GM12878 (cell line): ENCODE data around the gene CPVL. TPM values are rescaled to one million over a fixed set of nuclear protein-coding genes. Genes with fewer than 3 reads are reported as not detected.

Experiments
- ATAC-seq: fragments of 200-7000 bp; cut with Tn5 transposase; 3 replicates; pipeline ENCODE4 v1.9.1; 2020; ENCODE audit warnings: mild to moderate bottlenecking, moderate library complexity
- BruUV-seq: library from RNA; stranded (reverse); fragments of 400-500 nt; replicated peaks from 2 replicates; lab custom pipeline; 2021; lab: Mats Ljungman, UMichigan
- CTCF ChIA-PET: fragments of 300-600 bp; sonication (Branson Sonifier 250); formaldehyde crosslinking; extraction: SDS; loops from one replicate; lab custom pipeline; 2021; ENCODE audit warnings: inconsistent platforms; lab: Yijun Ruan, JAX
- POLR2A ChIA-PET: fragments of 350-600 bp; formaldehyde crosslinking; extraction: SDS; loops from one replicate; lab custom pipeline; 2021; ENCODE audit warnings: inconsistent platforms; lab: Charles Lee
- RAD21 ChIA-PET: fragments of 300-600 bp; sonication (Branson Sonifier 250); formaldehyde crosslinking; loops from one replicate; lab custom pipeline; 2023; ENCODE audit warnings: antibody characterized with exemption; ENCODE audit not compliant: unreplicated experiment; lab: Charles Lee
- SMC1A ChIA-PET: fragments of 300-600 bp; sonication (Branson Sonifier 250); formaldehyde crosslinking; loops from one replicate; lab custom pipeline; 2023; ENCODE audit not compliant: unreplicated experiment, uncharacterized antibody; lab: Charles Lee
- DNase-seq: peaks from one replicate; pipeline ENCODE4 v3.0.0-alpha.2; 2011; ENCODE audit warnings: low read depth, low spot score
- FAIRE-seq: peaks from 3 replicates; lab custom pipeline; 2011; peaks lifted over from hg19 to GRCh38; lab: Jason Lieb, UNC
- H2AFZ ChIP-seq: 2 replicates; pipeline ENCODE4 v1.6.0; 2011; ENCODE audit warnings: low read depth, low read length, control low read depth; ENCODE audit not compliant: control insufficient read depth
- H3K27ac ChIP-seq: 2 replicates; pipeline ENCODE4 v1.5.1; 2011; ENCODE audit warnings: control low read depth; ENCODE audit not compliant: control insufficient read depth, insufficient read depth
- H3K27me3 ChIP-seq, 2 experiments: replicated peaks in 1 of 2; 2 replicates each; pipeline versions ENCODE4 v1.6.0 to v1.6.1; 2011; ENCODE audit warnings: low read length in 1 of 2; ENCODE audit not compliant: control insufficient read depth in 2 of 2, insufficient read depth in 2 of 2
- H3K36me3 ChIP-seq, 2 experiments: 2 replicates each; pipeline ENCODE4 v1.5.1; 2011; ENCODE audit warnings: low read length in 1 of 2; ENCODE audit not compliant: control insufficient read depth in 2 of 2, insufficient read depth in 2 of 2
- H3K4me1 ChIP-seq: 2 replicates; pipeline ENCODE4 v1.6.1; 2011; ENCODE audit warnings: mild to moderate bottlenecking, low read length, moderate library complexity, mixed read lengths; ENCODE audit not compliant: control insufficient read depth, insufficient read depth
- H3K4me2 ChIP-seq: 2 replicates; pipeline ENCODE4 v1.6.0; 2011; ENCODE audit warnings: control low read depth; ENCODE audit not compliant: control insufficient read depth, insufficient read depth
- H3K4me3 ChIP-seq: fragments of 200-600 bp; sonication (generic); 2 replicates; pipeline ENCODE4 v1.5.1; 2016
- H3K79me2 ChIP-seq: 2 replicates; pipeline ENCODE4 v1.6.0; 2011; ENCODE audit warnings: low read length; ENCODE audit not compliant: control insufficient read depth, insufficient read depth
- H3K9ac ChIP-seq: 2 replicates; pipeline ENCODE4 v1.8.0; 2011; ENCODE audit warnings: low read length, control low read depth, mixed read lengths; ENCODE audit not compliant: control insufficient read depth, insufficient read depth
- H3K9me3 ChIP-seq: replicated peaks from 3 replicates; pipeline ENCODE4 v1.5.1; 2011; ENCODE audit warnings: mild to moderate bottlenecking, low read length; ENCODE audit not compliant: control insufficient read depth, insufficient read depth
- H4K20me1 ChIP-seq: 2 replicates; pipeline ENCODE4 v1.6.0; 2011; ENCODE audit not compliant: control insufficient read depth, insufficient read depth
- ATF3 ChIP-seq: IDR thresholded peaks from 2 replicates; pipeline ENCODE4 v1.6.1; 2011; ENCODE audit warnings: low read depth, mild to moderate bottlenecking, low read length, moderate library complexity, borderline replicate concordance; ENCODE audit errors: extremely low read depth
- BRCA1 ChIP-seq: IDR thresholded peaks from 2 replicates; pipeline ENCODE4 v1.6.1; 2011; ENCODE audit warnings: low read depth, low read length, improper control_type of control experiment
- KDM1A ChIP-seq: fragments of 200-600 bp; sonication (generic); IDR thresholded peaks from 2 replicates; pipeline ENCODE4 v1.6.1; 2016; ENCODE audit warnings: borderline replicate concordance
- ZNF384 ChIP-seq: IDR thresholded peaks from 2 replicates; pipeline ENCODE4 v1.6.1; 2012; ENCODE audit warnings: low read depth, mild to moderate bottlenecking, low read length, improper control_type of control experiment, borderline replicate concordance
- WGBS: methylation state at CpG from one replicate; pipeline ENCODE4 v1.1.6; 2016; ENCODE audit warnings: low lambda C conversion rate; ENCODE audit not compliant: insufficient replicate concordance, insufficient coverage; ENCODE audit errors: missing lambda C conversion rate; 5-methylcytosine and 5-hydroxymethylcytosine counted together
- in situ Hi-C: fragments of 300-500 bp; cut with MboI; formaldehyde crosslinking; loops from 9 replicates; pipeline ENCODE4 v1.14.3; 2018; ENCODE audit warnings: mixed read lengths
- intact Hi-C: fragments of 100-400 bp; cut with micrococcal nuclease; formaldehyde crosslinking; loops from one replicate; pipeline ENCODE4 v1.14.2; 2022; ENCODE audit not compliant: unreplicated experiment
- polyA plus RNA-seq, 11 experiments: library from polyadenylated mRNA; depleted of rRNA in 4 of 11; unstranded in 6 of 11; stranded (reverse) in 5 of 11; fragments of >200 nt; fragmentation: Nextera tagmentation in 4 of 11; fragmentation: Illumina TruSeq in 1 of 11; extraction: Ambion mirVana in 4 of 11; extraction: Trizol in 1 of 11; gene quantifications; 1 replicate in 1 of 11; 2 replicates in 10 of 11; pipeline versions ENCODE4 v1.2.1 to v1.2.3, GENCODE V29; 2011 to 2016; ENCODE audit warnings: inconsistent platforms in 2 of 11, missing spikeins in 2 of 11, low read depth in 1 of 11
- total RNA-seq, 4 experiments: library from RNA; depleted of rRNA in 3 of 4; stranded (reverse); fragments of >200 nt in 3 of 4; fragmentation: Illumina TruSeq in 1 of 4; extraction: Trizol in 1 of 4; gene quantifications; 2 replicates each; pipeline versions ENCODE4 v1.2.1 to v1.2.3, GENCODE V29; 2013 to 2021
- TF ChIP-seq, protein P1 (sequence below): IDR thresholded peaks from 2 replicates; pipeline ENCODE4 v1.6.1; 2012; ENCODE audit warnings: low read length, inconsistent platforms

The CPVL gene
- total and polyA plus RNA-seq, 10 of the 15 experiments (the other 5 are each of a cell fraction or from before 2014, with no cell fraction given), result 0.59 TPM; not detected in 9

- no peak for TF ChIP-seq ATF3
- TF ChIP-seq, protein P1, sequence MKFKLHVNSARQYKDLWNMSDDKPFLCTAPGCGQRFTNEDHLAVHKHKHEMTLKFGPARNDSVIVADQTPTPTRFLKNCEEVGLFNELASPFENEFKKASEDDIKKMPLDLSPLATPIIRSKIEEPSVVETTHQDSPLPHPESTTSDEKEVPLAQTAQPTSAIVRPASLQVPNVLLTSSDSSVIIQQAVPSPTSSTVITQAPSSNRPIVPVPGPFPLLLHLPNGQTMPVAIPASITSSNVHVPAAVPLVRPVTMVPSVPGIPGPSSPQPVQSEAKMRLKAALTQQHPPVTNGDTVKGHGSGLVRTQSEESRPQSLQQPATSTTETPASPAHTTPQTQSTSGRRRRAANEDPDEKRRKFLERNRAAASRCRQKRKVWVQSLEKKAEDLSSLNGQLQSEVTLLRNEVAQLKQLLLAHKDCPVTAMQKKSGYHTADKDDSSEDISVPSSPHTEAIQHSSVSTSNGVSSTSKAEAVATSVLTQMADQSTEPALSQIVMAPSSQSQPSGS, result no peak
Measured at GRCh38 chr7:29100924-29101323, 45.4 kb downstream of the CPVL start (continued).

- H4K20me1 ChIP-seq, result no peaks in the 10 kb centered on the region
- TF ChIP-seq BRCA1, result no peak
- TF ChIP-seq ZNF384, result no peak
- TF ChIP-seq KDM1A, result no peak
- no peak overlapping the region for H3K4me2 ChIP-seq
- H2AFZ ChIP-seq, result no peak overlapping the region
- no TSS peak for BruUV-seq
- intact Hi-C loops, result no loop called here
- H3K36me3 ChIP-seq, result no peaks in the 10 kb centered on the region
- H3K27me3 ChIP-seq, result no peaks in the 10 kb centered on the region; a peak in 1 of 4 replicates
- no peak overlapping the region for H3K9ac ChIP-seq
- no peaks in the 10 kb centered on the region for H3K9me3 ChIP-seq
- no peak overlapping the region for H3K4me3 ChIP-seq
- ATAC-seq (no peak), FAIRE-seq (no peak), DNase-seq (no peak)
- in situ Hi-C loops, result no loop called here
- RAD21 ChIA-PET, result interaction anchor here (2.7 to 3.2 kb wide), 2 partner anchors 174 to 178 kb away, joined by 9 to 18 read pairs; no protein-coding TSS in a partner anchor
- WGBS, result 35% methylated on average over 5 of the region's 5 CpGs
- CTCF ChIA-PET, result interaction anchor here (0.5 to 16.4 kb wide), 4 partner anchors 10 to 273 kb away, joined by 3 to 375 read pairs (median 10); no protein-coding TSS in a partner anchor
- POLR2A ChIA-PET, result no interaction called here
- no peak overlapping the region for H3K27ac ChIP-seq
- H3K79me2 ChIP-seq, result no peaks in the 10 kb centered on the region
- SMC1A ChIA-PET, result interaction anchor here (0.5 to 3.4 kb wide), 3 partner anchors 9 to 752 kb away, joined by 3 to 25 read pairs (median 4); no protein-coding TSS in a partner anchor
- H3K4me1 ChIP-seq, result no peaks in the 10 kb centered on the region
Measured at GRCh38 chr7:29099896-29100847, 46.2 kb downstream of the CPVL start.
